HG02571 (cell line): ENCODE data around the gene CIDEA.
"Not testable (repeated sequence)": the region's sequence is repeated elsewhere in the genome, so short reads cannot be mapped to it uniquely, and the experiment has no call there.

Experiments
- ATAC-seq: cut with Tn5 transposase; IDR thresholded peaks from one replicate; pipeline ENCODE4 v1.9.1; 2021; ENCODE audit warnings: mild to moderate bottlenecking, moderate library complexity; ENCODE audit not compliant: unreplicated experiment

CIDEA gene

DNA sequence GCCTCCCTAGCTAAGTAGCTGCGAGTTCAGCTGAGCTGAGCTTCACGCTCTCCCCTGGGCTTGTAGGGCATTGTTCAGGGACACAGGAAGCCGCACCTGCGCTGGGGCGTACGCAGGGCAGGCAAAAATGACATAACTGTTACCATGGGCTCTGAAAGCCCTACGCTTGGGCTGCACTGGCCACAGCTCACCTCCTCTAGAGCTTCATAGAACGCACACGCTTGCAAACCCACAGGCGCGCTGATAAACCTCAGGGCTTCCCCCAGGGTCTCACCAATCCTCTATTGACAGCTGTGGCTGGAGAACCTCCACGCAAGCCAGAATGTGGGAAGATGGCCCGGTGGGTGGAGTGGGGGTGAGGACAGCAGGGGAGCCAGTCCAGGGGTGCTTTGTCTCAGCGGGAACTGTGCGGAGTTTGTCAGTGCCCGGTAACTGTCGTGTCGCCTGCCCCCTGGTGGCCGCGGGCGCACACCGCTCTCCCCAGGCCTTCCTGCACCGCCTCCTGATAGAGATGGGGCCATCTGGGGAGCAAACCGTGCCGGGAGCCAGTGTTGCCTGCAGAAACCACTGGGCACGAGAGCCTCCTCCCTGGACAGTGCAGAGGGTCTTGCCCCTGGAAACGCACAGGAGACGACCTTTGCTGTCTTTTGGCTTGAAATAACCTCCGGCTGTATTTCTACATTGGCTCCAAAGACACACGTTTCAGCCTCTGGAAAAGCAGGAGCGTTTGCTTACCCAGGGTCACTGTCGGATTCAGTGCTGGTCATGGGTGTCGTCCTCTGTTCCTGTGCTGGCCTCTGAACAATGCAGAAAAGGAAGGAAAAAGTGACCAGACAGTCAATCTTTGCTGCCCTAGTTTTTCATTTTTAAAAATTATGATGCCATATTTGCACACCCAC, 17.0 kb upstream of the CIDEA start:
- ATAC-seq: peak; percentile 75

DNA sequence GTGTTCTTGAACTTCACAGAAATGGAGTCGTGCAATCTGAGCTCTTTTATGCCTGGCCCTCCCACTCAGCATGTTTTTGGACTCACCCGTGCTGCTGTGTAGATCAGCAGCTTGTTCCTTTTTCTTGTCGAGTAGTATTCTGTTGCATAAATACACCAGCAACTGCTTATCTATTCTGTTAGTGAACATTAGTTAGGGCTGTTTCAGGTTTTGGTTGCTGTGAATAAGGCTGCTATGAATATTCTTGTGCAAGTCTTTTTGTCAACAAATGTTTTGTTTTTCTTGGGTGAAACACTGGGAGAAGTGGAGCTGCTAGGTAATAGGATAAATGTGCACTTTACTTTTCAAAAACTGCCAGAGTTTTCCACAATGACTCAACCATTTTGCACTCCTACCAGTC, 15.3 kb upstream of the CIDEA start:
- ATAC-seq: no peak

DNA sequence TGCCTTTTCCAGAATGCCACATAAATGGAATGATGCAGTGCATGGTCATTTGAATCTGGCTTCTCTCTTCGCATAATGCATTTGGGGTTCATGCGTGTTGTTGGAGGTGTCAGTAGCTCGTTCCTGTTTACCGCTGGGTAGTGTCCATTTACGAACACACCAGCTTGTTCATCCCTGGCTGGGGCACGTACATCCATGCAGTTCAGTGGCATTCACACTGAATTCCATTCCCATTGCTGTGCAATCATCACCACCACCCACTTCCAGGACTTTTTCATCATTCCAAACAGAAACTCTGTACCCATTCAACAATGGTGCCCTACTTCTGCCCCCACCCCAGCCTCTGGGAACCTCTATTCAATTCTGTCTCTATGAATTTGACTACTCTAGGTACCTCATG, 14.7 kb upstream of the CIDEA start:
- no peak for ATAC-seq

DNA sequence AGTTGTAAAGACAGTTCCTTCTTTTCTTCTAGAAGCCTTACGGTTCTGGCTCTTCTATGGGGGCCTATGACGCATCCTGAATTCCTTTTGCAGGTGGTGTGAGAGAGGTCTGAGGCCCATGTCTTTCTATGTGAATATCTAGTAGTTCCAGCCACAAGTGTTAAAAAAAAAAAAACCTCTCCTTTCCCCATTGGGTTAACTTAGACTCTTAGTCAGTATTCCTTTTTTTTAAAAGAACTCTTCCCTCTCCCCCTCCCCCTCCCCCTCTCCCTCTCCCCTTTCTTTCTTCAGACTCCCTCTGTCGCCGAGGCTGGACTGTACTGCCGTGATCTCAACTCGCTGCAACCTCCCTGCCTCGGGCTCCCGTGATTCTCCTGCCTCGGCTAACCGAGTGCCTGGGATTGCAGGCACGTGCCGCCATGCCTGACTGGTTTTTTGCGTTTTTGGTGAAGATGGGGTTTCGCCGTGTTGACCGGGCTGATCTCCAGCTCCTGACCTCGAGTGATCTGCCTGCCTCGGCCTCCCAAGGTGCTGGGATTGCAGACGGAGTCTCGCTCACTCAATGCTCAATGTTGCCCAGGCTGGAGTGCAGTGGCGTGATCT, 11.4 kb upstream of the CIDEA start:
- no peak for ATAC-seq

DNA sequence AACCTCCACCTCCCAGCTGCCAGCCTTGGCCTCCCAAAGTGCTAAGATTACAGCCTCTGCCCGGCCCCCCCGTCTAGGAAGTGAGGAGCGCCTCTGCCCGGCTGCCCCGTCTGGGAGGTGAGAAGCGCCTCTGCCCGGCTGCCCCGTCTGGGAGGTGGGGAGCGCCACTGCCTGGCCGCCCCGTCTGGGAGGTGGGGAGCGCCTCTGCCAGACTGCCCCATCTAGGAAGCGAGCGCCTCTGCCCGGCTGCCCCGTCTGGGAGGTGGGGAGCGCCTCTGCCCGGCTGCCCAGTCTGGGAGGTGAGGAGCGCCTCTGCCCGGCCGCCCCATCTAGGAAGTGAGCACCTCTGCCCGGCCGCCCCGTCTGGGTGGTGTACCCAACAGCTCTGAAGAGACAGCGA, 10.9 kb upstream of the CIDEA start:
- ATAC-seq: not testable (repeated sequence)

DNA sequence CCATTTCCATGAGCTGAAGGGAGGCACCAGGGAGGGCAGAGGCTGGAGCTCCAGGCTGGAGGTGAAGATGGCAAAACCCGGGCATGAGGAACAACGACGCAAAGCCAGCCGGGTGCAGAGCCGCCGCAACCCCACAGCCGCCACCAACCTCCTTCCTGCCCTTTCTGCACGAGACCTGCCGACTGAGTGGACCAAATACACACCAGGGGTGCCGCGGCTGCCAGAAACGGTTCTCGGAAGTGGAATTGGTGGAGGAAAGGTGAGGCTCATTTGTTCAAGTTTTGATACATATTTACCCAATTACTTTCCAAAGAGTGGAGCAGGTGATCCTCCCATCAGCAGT, 8.4 kb upstream of the CIDEA start:
- ATAC-seq: no peak

DNA sequence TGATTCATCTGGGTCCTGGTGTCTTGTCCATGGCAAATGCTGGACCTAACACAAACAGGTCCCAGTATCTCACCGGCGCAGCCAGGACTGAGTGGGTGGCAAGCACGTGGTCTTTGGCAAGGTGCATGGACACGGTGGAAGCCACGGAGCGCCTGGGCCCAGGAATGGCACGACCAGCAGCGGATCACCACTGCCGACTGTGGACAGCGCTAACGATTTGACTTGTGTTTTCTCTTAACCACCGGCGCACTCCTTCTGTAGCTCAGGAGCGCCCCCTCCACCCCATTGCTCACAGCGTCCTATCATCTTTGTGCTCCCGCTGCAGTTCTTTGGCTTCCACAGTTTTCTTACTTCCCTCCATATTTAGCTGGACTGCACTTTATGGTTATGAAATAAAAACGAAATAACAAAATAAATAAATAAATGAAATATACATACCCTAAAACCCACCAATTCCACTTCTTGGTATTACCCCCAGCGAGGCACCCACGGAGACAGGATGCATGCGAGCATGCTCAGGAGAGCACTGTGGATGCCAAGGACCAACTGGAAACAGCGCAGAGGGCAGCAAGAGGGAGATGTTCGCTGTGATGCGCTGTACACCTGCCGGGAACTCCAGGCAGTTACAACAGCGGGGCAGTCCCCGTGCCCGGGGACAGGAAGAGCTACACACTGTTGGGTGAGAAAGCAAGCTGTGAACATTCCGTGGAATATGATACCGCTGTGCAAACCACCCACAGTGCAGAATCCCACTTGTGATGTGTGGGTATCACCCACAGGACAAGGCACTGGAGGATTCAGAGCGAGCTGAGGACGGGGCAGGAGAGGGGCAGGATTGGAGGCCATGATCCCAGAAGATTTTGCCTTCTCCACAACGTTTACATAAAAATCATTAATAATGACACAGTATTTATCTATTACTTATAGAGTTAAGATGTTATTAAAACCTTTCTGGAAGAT, 7.0 kb upstream of the CIDEA start:
- ATAC-seq: no peak

DNA sequence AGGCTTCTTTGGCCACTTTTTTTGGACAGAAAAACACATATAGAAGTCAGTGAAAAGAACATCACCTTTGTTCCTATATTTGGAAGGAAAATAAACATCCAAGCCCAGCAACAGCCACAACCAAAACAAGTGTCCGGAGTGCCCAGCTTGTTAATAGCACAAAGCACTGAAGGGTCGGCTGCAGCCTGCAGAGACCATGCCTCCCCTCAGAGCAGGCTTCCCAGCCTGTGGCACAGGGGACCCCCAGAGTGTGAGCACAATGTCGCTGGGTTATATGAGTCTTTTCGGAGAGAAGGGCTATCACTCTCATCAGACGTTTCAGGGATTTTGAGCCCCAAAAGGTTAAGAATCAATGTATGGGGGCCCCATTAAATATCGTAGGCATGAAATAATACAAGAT, 6.2 kb upstream of the CIDEA start:
- no peak for ATAC-seq

DNA sequence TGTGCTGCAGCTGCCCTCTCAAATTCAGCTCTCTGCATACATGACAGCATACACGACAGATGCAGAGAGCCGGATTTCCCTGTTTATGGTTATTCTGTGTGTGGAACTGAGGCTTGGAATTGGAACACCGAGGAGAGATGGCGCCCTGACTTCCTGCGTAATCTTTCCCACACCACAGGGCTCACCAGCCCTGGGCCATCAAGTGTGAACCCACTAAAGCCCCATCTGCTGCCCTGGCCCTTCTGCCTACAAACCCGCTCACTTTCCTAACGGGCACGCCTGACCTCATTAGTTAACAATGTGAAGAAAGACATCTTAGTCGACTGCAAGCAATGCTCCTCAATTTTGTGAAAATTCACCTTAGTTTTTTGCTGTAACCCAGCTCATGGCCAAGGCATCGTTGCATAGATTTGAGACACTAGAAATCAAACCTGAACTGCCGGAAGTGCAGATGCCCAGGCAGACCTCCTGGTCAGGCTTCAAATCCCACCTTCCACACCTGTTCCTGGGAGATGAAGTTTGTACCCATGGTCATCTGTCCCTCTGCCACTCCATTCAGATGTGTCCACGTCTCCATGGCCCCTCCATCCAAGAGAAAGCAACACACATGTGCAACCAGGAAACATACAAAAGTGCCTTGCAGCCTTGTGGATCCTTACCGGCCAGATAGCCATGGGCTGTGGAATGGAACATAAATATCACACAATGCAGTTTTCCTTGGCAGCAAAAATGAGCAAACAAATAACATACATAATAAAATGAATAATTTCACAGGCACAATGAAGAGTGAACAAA, 5.0 kb upstream of the CIDEA start:
- ATAC-seq: no peak

DNA sequence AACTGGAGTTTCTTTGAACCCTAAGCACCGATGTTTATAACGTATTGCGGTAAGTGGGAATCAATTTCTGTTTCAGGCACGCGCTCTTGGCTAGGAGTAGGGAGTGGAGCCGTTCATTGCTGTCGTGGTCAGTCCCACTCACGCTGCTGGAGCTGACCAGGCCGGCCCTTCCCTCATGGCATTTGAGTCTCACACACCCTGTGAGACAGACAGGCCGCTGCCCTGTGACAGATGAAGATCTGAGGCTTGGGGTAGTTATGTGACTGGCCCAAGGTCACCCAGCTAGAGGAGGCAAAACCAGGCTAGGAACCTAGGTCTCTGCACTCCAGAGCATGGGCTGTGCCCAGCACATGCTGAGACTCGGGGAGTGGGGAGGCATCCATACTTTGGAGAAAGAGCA, 2.9 kb upstream of the CIDEA start:
- ATAC-seq: no peak

DNA sequence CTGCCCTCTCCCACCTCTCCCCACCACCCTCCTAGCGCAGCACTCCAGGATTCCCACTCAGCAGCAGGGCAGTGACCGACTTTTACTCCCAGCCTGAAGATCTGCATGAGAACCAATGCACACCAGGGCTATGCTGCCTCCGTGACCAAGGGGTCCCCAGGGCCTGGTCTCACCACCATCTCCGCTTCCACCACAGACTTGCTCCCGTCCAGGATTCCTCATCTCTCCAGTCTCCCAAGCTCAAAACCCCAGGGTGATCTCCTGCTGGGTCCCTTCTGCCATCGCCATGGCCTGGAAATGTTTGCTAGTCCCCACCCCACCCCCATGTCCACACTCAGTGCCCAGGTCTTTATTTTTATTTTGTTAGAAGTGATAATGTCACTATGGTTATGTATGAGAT, 2.1 kb upstream of the CIDEA start:
- ATAC-seq: no peak

DNA sequence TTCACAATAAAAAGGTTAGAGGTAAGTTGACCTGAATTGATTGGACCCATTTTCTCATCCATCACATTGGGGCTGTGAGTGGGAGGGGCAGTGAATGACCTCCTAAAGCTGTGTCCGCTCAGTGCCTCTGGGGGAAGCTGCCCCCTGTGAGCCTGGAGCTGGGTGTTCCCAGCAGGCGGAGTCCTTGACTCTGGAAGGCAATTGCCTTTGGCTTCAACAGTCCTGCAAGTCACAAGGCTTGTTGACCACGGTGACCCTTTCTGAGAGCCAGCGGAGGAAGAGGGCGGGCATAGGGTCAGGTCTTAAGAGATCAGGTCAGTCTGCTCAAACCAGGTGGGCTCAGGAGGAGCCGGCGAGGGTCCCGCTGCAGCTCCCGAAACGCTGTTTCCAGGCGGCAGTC, 1.1 kb upstream of the CIDEA start:
- ATAC-seq: no peak

DNA sequence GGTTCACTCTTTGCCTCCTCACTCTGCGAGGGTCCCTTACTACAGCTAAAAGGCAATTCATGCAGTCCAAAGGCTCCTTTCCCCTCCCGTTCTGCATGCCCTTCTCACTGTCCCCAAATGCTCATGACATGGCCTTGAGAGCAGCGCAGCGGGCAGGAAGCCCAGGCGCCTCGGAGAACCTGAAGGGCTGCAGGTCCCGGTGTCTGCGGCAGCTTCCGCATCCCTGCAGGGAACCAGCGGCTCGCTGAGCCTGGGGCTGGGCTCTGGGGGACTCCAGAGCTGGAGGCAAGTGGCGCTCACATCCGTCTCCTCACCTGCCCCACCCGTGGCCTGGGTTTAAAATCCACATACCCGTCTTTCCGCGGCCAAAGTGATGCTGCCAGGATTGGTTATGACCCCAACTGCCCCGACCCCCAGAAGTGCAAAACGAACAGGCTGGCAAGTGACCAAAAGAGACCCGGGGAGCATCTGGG, 462 bp upstream of the CIDEA start:
- ATAC-seq: no peak

DNA sequence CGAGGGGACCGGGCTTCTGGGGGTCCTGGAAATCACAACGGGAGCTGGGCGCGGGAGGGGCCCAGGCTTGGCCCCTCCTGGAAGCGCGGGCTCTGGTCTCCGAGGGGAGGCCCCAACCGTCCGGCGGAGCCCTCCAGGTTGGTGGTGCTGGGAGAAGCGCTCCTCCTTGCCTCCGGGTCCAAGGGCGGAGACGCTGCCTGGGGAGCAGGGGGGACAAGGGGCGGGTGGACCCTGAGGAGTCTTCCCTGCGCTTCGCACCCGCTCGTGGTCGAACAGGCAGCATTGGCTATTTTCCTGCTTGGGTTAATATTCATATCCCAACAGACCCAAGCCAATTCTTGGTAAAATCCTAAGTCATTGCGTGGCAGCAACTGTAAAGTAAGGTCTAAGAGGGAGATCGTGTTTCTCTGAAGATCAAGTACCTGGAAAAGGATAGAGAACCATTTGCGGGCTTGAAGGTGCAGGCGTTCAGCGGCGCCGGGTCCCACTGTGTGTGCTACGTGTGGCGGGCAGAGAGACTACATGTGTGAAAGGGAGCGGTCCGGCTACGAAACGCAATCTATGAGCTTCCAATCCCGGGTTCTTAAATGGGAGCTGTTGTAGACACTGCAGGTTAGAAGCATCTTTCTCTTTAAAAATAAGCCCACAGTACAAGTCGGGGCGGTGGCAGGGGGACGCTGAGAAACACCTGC, 805 bp downstream of the CIDEA start:
- no peak for ATAC-seq

DNA sequence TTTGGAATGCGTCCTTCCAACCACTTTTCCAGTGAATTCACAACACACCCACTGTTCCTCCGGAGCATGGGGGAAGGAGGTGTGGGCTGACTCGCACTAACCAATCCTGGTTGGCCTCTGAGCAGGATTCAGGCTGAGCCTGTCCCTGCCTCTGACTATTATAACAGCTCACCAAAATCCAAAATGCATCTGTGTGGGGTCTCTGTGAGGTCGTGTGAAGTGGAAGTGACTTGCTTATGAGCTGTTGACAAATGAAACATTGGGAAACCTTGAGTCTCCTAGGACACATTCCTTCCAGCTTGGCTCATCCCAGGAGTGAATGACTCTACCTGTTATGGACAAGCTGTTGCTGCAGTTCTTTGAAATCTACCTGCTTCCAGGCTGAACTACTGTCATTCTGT, 1.5 kb downstream of the CIDEA start:
- ATAC-seq: no peak

DNA sequence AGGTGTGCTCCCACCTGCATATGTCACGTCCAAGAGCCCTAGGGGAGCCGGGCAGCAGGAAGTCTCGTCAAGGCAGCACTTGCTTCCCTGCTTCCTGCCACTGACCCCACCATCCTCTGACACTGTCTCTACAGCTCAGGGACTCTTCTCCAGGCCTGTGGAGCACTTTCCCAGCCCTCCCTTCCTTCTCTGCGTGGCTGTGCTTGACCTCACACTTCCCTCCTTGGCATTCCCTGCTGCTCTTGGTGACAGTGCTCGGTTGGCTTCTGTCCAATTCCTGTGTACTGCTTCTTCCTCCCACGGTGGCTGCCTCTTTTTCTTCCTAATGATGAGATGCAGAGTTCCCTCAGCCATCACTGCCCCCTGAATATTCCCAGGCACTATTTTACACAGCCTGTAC, 2.8 kb downstream of the CIDEA start:
- no peak for ATAC-seq

DNA sequence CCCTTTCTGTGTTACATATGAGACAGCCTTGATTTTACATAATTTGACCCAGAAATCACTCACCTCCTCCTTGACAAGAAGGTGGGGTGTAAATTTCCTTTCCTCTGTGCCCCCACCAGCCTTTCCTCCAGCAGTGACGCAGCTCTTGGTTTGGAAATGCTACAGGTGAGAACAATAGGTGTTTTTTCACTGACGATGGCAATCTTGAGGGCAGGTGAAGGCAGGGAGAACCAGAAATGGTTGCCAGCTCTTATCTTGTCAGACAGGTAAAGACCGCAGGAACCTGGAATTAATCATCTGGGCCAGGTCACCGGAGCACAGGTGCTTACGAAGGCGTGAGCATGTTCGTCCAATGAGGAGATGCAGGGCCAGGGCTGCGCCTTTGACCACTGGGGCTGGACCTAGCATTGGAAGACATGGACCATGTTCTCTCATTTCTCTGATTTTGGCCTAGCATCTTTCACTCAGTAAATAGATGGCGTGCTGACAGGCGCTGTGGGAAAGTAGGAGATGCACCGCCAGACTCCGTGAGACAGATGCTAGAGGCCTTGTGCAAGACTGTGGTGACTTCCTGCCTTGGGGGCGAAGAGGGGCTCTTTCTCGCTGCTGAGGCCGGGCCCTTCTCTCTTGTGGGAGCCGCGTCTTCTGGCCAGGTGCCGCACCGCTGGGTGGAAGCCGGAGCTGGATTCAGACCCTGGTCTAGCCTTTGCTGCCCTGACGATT, 4.0 kb downstream of the CIDEA start:
- ATAC-seq: no peak

DNA sequence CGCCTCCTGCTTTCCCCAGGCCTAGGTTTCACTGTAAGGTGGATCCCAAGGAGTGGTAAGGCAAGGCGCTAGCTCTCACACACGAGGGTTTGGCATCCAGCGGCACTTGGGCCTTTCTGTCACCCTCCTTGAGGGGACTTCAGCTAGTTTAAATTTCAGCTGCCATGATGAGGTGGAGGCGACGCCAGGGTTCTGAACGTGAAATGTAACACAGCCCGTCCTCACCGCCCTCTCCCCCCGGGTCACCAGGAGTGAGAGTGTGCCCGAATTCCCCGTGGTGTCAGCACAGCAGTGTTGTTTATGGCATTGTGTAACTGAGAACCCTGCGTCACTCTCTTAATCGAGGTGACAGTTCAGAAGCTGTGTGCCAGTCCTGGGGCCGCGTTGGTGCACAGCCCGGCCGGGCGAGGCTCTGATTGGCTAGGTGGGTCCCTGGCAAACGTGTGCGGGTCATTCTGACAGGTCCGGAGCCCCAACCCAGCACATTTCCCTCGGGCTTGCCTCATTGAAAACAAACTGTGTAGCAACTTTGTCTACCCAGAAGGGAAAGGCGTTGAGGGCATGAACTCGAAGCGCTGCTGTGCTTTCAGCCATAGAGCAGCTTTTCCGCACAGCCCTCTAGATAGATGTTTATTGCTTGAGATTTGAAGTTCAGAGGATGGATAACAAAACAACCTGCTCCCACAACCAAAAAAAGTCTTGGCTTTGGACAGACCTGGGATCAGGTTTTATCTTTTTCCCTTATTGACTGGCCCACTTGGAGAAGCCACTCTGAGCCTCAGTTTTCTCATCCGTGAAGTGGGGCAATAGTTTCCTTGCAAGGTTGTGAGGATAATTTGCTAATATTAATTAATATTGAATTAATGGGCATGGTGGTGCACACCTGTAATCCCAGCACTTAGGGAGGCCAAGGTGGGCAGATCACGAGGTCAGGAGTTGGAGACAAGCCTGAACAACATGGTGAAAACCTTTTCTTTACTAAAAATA, 4.9 kb downstream of the CIDEA start:
- ATAC-seq: no peak
